DMS153 treated with DMSO at 0.1 percent for 48 hours (cell line): ENCODE results near the gene MCU.

ENCODE experiments used
- DNase-seq: peaks from one replicate; lab custom pipeline; 2025; ENCODE audit not compliant: unreplicated experiment; lab: John Stamatoyannopoulos, UW

MCU gene

DNA sequence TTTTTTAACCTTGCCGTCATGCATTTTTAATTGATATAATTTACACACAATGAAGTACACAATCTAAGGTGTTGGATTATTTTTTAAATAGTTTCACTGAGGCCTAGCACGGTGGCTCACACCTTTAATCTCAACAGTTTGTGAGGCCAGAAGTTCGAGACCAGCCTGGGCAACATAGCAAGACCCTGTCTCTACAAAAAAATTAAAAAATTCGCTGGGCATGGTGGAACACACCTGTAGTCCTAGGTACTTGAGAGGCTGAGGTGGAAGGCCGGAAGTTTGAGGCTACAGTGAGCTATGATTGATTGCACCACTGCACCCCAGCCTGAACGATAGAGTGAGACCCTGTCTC is 108.8 kb downstream of the MCU start:
- no peak for DNase-seq

DNA sequence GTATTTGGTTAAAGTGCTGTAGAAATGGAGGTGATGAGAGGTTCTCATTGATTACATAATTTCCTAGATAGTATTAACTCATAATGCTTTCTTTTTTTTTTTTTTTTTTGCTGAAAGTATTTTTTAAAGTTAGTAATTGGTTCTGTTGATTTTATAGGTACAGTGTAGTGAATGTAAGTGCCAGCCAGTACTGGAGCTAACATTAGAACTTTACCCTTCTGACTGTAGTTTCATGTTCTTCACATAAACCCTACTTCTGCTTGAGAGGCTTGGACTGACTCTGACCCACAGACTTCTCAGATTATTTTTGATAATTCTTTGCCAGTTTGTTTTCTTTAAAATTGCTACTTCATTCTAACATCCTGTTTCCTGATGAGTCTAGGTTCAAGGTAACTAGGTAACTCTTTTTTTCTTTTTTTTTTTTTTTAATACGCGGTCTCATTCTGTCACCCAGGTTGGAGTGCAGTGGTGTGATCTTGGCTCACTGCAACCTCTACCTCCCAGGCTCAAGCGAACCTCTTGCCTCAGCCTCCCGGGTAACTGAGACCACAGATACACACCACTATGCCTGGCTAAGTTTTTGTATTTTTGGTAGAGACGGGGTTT is 109.4 kb downstream of the MCU start:
- no peak for DNase-seq

DNA sequence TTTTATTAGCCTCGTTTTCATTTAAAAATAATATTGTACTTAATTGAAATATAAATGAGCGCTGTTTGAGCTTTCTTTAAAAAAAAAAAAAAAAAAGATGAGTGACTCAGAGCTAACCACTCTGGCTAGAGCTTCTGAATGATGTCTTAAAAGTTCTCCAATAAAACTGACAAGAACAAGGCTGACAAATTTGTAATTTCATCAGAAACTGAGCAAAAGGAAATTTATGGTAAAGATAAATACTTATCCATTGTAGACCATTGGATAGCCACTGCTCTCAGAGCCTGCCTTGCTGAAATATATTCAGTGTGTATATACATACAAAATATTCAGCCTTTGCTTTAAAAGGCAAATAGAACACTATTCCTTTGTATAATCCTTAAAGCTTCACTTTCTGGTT is 110.4 kb downstream of the MCU start:
- no peak for DNase-seq

DNA sequence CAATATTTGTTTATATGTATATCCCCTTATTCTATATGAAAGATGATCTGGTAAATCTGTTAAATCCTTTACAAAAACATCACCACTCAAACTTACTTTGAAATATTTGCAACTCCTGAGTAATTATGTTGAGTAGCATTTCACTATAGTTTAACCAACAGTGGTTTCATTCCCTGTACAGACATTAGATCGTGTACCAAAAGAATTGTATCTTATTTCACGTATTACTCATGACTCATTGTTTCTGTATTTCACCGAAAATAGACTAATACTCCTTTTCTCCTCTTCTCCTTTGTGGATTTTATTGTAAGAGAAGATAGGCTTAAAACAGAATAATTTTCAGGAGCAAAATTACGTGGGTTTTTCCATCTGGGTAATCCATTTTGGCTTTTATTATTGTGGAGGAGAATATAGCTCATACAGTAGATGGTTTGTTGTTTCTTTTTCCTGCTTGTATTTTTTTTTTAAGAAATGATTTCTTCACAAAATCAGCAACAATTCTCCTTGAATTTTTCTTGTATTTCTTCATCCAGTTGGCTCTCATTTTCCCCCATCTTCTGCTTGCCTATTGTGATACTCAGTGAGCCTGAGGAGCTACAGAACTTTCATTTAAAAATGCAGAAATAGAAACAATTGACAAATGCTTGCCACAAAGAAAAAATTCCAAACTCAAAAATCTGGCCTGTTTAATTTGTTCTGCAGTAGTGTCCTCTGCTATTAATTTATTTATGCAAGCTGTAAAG is 111.0 kb downstream of the MCU start:
- no peak for DNase-seq

DNA sequence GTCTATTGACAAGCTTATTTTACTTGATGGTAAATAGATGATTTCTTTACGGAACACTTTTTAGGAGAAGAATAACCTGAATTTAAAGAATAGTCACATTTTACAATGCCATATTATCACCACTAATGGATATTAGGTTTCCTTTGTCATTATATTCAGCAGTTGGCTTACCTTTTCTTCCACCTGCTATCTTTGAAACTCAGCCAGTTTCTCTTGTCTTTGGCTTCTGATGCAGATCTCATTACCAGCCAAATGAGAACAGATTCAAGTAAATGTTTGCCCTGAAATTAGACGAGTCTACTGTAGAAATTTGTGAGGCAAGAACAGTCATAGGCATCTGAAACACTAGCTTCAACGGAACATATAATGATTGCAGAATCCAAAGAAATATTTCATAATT is 116.1 kb downstream of the MCU start:
- DNase-seq, result no peak

DNA sequence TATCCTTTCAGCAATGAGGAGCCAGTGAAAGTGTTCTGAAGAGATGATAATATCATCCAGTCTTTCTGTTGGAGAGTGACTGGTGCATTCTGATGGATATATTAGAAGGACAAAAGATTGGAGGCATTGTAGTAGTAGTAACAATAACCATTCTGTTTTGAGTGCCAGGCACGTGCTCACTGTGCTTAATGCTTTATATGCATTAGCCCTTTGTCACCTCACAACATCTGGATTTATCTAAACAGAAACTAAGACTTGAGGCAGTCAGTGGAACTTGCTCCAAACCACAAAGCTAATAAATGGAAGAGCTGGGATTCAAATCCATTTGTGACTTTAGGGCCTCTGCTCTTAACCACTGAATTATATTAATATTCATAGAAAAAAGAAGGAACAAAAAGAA is 117.1 kb downstream of the MCU start:
- no peak for DNase-seq

DNA sequence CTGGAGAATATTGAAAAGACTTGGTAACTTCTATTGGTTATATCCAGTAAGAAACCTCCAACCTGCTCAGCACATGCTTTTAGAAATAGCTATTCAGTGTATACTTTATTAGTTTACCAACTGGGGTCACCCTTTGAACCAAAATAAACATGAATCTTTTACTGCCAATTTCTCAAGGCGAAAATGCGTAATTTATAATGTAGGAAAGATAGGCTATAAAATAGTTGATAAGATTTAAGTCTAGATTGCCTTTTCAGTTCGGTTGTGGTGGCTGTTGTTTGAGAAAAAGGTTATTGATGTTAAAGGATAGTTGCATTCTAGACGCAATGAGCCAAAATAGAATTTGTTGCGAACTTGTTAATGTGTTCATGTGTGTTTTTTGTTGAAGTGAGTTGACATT is 119.0 kb downstream of the MCU start:
- no peak for DNase-seq

DNA sequence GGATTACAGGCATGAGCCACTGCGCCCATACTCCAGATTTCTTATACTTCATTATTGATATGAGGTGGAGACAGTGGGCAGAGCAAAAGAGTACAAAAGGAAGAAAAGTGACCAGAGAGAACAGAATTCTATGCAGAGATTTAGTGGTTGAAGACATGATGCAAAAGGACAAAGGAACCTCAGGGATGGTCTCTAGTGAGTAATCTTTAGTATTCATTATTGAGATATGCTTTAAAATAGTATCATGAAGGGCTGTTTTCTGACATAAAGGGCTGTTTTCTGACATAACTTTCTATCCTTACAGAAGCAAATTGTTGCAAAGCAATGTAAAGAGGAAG is 120.4 kb downstream of the MCU start:
- DNase-seq, result no peak

DNA sequence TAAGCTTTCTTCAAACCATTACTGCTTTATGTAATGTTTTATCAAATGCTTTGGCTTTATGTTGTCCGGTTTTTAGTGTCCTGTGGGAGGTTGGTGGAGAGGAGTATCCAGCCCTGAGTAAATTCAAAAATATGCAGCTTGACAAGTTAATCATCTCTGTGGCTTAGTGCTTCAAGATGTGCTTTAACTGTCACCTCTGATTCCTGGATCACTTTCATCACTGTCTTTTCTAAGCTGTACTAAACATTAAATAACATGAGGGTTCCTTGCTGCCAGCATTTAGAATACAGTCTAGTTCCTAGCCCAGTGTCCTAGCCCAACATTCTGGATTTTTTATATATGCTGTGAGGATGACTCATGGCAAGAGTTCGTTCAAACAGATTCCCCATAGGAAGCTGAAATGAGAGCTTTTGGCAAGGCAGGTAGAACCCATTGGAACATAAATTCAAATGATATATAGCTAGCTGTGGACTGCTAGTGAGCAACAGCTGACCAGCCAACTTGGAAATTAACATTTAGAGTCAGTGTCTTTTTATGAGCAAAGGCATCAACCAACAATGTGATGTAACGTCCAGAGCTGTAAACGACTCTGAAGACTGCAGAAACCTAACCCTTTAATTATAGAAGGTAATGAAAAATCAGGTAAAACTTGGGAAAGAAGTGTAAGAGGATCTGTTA is 120.9 kb downstream of the MCU start:
- no peak for DNase-seq

DNA sequence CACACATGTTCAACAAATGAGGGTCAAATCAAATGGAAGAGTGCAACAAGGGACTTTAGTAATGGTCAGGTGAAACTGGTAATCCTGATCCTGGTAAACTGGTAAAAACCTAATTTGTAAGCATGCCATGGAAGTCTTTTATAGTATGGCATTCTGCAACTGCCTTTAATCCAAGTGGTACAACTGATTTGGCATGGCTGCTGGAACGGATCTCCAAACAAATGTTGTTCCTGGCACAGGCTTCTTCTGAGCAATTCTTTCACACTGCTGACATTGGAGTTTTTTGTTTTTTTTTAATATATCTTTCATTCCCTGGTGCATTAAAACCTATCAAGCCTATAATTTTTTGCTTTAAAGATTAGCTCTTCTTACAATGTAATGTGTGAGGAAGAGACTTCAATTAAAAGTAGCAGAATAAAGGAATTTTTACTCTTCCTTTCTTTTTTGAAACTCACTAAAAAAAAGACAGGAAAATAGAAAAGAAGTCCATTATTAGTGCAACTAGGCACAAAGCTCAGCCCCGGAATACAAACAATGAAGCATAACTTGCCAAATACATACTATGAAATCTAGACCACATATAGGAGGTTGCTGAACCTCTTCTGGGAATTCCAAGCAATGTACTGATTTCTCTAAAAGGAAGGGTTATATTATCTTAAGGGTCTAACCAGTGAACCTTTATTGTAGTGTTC is 122.3 kb downstream of the MCU start:
- DNase-seq, result no peak

DNA sequence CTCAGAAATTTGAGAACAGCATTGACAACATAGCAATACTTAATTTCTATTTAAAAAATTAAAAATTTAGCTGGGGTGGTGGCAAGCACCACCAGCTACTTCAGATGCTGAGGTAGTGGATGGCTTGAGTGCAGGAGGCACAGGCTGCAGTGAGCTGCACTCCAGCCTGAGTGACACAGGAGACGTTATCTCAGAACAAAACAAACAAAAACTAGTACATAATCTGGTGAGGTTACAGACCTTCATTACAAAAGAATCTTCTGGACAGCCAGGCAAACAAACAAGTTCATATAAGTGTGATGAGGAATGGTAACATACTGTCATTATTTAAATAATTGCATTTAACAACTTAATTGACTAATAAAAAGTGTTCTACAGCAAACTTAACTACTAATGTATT is 124.6 kb downstream of the MCU start:
- no peak for DNase-seq

DNA sequence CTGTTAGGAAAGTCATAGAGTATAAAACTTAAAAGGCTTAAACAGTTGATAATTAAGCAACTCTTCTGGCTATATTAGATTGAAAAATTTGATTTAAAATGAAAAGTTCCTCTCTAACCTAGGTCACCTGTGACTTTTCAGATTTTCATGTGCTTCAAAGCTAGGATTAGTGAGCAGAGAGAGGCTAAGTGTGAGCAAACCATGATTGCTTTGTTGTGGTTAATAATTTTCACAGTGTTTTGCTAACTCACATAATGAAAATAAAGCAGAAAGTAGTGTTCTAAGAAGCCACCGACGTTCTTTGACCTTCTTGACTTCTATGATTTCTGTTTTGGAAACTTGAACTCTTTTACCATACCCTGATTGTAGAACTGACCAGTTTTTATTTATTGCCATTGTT is 126.1 kb downstream of the MCU start:
- no peak for DNase-seq

DNA sequence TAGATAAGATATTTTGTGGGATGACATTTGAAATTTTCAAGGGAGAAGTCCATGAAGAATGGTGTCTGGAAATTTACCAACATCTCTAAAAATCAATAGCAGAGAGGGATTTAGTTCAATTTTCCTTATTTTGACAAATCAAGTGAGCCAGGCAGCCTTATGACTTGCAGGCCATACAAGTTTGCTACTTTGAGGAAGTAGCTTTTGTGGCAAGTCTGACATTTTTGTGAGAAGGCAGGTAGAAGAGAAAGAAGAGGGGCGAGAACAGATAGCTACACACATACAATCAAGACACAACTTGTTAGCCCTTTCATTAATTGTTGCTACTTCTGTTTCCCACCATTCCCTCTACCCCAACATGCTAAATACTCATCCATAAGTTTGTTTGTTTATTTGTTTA is 127.1 kb downstream of the MCU start:
- no peak for DNase-seq

DNA sequence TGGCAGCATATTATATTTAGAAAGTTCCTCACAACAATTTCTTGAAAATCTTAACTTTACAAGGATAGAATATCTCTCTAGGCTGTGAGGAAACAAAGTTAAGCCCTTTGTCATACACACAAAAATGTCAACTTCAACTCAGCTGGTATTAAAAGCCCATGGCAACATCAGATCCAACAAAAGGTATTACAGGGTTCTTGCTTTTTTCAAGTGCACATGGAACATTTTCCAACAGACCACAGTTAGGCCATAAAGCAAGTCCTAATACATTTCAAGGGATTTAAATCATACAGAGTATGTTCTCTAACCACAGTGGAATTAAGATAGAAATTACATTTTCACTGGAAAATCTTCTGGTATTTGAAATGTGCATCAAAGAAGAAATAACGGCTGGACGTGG is 129.7 kb downstream of the MCU start:
- no peak for DNase-seq

DNA sequence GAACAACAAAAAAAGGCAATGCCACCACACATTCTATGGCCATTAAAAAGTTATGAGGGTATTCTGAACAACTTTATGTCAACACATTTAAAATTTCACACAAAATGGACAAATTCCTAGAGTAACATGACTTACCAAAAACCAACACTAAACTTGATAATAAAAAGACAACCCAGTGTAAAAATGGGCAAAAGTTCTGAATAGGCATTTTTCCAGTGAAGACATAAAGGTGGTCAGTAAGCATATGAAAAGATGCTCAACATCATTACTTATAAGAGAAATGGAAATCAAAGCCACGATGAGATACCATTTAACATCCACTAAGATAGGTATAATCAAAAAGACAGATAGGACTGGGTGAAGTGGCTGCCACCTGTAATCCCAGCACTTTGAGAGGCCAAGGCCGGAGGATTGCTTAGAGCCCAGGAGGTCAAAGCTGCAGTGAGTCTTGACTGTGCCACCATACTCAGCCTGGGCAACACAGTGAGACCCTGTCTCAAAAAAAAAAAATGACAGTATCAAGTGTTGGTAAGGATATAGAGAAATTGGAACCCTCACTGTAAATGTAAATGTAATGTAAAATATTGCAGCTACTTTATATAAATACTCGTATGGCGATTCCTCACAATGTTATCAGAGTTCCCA is 130.5 kb downstream of the MCU start:
- no peak for DNase-seq

DNA sequence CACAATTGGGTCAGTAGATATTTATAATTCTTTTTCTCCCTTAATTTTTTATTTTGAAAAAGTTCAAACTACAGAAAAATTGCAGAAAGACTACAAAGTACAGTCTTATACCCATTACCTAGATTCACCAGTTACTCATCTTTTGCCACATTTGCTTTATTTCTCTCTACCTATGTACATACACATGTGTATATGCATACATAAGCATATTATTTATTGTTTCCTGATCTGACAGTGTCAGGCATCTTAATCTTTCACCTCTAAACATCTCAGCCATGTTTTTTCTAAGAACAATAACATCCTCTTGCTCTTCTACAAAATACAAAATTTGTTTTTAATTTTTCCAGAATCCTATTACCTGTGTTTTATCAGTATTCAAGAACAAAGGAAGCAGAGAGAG is 133.2 kb downstream of the MCU start:
- no peak for DNase-seq

DNA sequence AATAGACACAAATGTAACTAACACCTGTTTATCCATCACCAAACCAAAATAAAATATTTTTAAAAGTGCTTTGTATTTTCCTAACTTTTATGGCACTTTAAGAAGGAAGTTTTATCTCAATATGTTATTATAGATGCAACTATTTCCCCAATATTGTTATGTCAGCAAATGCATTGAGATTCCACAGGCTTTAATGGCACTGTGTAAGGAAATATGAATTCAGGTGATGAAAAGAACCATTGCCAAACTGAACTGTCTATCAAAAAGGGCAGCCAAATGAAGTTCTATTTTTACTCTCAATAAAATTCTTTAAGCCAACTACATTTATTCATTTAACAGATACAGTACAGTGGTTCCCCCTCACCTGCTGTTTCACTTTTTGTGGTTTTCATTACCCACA is 134.4 kb downstream of the MCU start:
- DNase-seq, result no peak

DNA sequence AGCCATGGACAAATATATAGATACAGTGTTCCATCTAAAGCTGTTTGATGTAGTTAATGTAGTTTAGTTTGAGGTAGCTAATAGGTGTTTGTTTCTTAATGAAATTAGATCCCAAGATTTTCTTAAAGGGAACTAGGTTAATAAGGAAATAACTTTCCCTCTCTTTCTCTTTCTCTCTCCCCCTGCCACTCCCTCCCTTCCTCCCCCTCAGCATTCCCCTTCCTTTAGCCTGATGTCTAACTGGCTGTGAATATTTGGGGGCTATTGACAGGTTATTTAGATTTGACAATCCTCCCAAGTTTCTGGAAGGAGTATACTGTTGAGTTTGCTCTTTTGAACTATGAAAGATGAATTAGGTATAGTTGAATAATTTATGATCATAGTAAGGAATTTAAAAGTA is 136.4 kb downstream of the MCU start:
- no peak for DNase-seq

DNA sequence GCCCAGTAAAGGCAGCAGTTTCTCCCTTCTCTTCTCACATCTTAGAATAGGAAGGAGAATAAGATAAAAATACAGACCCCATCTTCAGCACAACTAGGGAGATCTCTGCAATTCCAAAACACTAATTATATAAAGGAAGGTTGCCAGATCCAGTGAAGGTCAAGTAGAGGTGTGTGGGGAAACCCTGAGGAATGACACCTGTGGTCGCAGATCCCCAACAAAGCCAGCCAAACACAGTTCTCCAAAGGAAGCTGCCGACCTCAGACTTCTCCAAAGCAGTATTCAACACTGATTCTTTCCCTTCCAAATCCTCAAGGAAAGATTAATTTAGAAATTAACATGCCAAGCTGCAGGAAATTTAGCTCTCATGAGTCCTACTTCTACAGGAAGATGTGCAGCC is 138.7 kb downstream of the MCU start:
- DNase-seq, result no peak

DNA sequence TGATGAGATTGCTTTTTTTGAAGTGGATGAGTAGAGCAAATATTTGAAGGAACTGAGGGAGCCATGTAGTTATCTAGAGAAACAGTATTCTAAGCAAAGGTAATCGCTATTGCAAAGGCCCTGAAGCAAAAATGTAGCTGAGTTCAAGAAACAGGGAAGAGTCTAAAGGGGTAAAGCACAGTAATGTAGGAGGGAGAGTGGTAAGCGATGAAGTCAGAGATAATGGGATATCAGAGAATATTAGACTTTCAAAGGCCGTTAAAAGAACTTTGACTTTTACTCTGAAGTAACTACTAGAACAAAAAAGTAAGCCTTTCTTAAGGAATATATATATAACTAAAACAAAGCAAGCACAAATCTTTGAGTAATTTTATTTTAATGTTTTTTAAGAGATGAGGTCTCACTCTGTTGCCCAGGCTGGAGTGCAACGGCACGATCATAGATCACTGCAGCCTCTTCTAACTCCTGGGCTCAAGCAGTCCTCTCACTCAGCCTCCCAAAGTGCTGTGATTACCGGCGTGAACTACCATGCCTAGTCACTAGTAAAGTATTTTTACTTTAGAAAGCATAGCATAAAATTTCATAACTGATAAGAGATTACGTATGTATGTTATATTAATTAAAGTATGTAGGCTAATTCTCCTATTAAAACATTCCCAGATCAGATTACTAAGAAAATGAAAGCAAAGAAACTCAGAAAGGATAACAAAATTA is 139.9 kb downstream of the MCU start:
- DNase-seq, result no peak

DNA sequence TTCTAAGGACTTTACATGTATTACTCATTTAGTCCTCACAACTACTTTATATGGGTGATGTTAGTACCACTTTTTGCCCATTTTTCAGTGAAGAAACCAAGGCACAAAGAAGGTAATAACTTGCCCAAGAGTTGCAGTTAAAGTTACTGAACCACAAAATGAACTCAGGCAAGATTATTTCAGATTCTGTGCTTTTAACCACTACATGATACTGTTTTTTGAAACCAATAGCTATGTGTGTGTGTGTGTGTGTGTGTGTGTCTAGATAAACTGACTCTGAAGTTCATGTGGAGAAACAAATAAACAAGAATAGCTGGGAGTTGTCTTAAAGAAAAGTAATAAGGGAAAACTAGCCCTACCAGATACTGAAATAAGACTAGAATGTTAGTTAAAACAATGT is 140.8 kb downstream of the MCU start:
- no peak for DNase-seq
